HEK293 (cell line): Measurements from ENCODE around the gene IGLL1.
A peak's percentile ranks its signal among the peaks of the same experiment; 100 is the strongest.
"Not testable (repeated sequence)": the region's sequence is repeated elsewhere in the genome, so short reads cannot be mapped to it uniquely, and the experiment has no call there.

ENCODE experiments used
- CTCF ChIA-PET: fragments of 350-600 bp; formaldehyde crosslinking; extraction: SDS; loops from one replicate; lab custom pipeline; 2021; ENCODE audit warnings: antibody characterized with exemption; lab: Yijun Ruan, JAX
- POLR2A ChIA-PET: fragments of 300-600 bp; formaldehyde crosslinking; extraction: SDS; loops from one replicate; lab custom pipeline; 2020; ENCODE audit warnings: antibody characterized with exemption, inconsistent platforms; lab: Yijun Ruan, JAX
- H3K27ac ChIP-seq: fragments of 200-500 bp; sonication (Bioruptor generic); 2 replicates; pipeline ENCODE4 v1.5.1; 2014; ENCODE audit warnings: low read depth, low read length, control low read depth, inconsistent platforms; ENCODE audit errors: extremely low read depth
- H3K36me3 ChIP-seq, 2 experiments: fragments of 200-500 bp in 1 of 2; sonication (Bioruptor generic) in 1 of 2; 1 replicate in 1 of 2; 2 replicates in 1 of 2; pipeline ENCODE4 v1.5.1; 2014 to 2017; ENCODE audit warnings: inconsistent platforms in 2 of 2, low read length in 2 of 2; ENCODE audit not compliant: control insufficient read depth in 2 of 2, insufficient read depth in 1 of 2
- H3K4me1 ChIP-seq: fragments of 200-500 bp; sonication (Bioruptor generic); 2 replicates; pipeline ENCODE4 v1.5.1; 2014; ENCODE audit warnings: mild to moderate bottlenecking, low read length, inconsistent platforms; ENCODE audit not compliant: control insufficient read depth, insufficient read depth
- H3K4me3 ChIP-seq: 2 replicates; pipeline ENCODE4 v1.5.1; 2011; ENCODE audit warnings: low read depth, mild to moderate bottlenecking, control low read depth, low read length, moderate library complexity
- H3K9me3 ChIP-seq: fragments of 200-500 bp; sonication (Bioruptor generic); 2 replicates; pipeline ENCODE4 v1.5.1; 2014; ENCODE audit warnings: low read depth, low read length, inconsistent platforms; ENCODE audit not compliant: control insufficient read depth, insufficient read depth
- CTCF ChIP-seq: fragments of 450-650 bp; formaldehyde crosslinking; IDR thresholded peaks from 2 replicates; pipeline ENCODE4 v1.5.1; 2016; ENCODE audit warnings: missing biosample characterization, missing genetic modification characterization
- EGR2 ChIP-seq: fragments of 450-650 bp; formaldehyde crosslinking; IDR thresholded peaks from 2 replicates; pipeline ENCODE4 v1.5.1; 2016; ENCODE audit warnings: low read depth, missing biosample characterization, missing genetic modification characterization
- GLIS2 ChIP-seq: fragments of 450-650 bp; formaldehyde crosslinking; IDR thresholded peaks from 2 replicates; pipeline ENCODE4 v1.5.1; 2016; ENCODE audit warnings: missing biosample characterization, missing genetic modification characterization
- SCRT1 ChIP-seq: fragments of 450-650 bp; formaldehyde crosslinking; IDR thresholded peaks from 2 replicates; pipeline ENCODE4 v1.5.1; 2016; ENCODE audit warnings: missing biosample characterization, missing genetic modification characterization, borderline replicate concordance
- SCRT2 ChIP-seq: fragments of 450-650 bp; formaldehyde crosslinking; IDR thresholded peaks from 2 replicates; pipeline ENCODE4 v1.5.1; 2016; ENCODE audit warnings: missing biosample characterization, missing genetic modification characterization
- ZNF341 ChIP-seq: fragments of 450-650 bp; formaldehyde crosslinking; IDR thresholded peaks from 2 replicates; pipeline ENCODE4; 2016; ENCODE audit warnings: low read depth, missing biosample characterization, missing genetic modification characterization
- ZNF391 ChIP-seq: fragments of 450-650 bp; formaldehyde crosslinking; IDR thresholded peaks from 2 replicates; pipeline ENCODE4 v1.5.1; 2016; ENCODE audit warnings: low read depth, missing biosample characterization, missing genetic modification characterization, borderline replicate concordance
- ZNF561 ChIP-seq: fragments of 450-650 bp; IDR thresholded peaks from 2 replicates; pipeline ENCODE4 v1.5.1; 2018; ENCODE audit warnings: missing biosample characterization, missing genetic modification characterization, borderline replicate concordance
- ZNF654 ChIP-seq: fragments of 450-650 bp; formaldehyde crosslinking; IDR thresholded peaks from 2 replicates; pipeline ENCODE4 v1.5.1; 2016; ENCODE audit warnings: low read depth, missing biosample characterization, missing genetic modification characterization
- ZNF747 ChIP-seq: fragments of 450-650 bp; formaldehyde crosslinking; IDR thresholded peaks from 2 replicates; pipeline ENCODE4 v1.5.1; 2016; ENCODE audit warnings: missing biosample characterization, missing genetic modification characterization
- TF ChIP-seq, protein P1 (sequence below): fragments of 450-650 bp; formaldehyde crosslinking; IDR thresholded peaks from 2 replicates; pipeline ENCODE4 v1.5.1; 2016; ENCODE audit warnings: missing biosample characterization, missing genetic modification characterization
- TF ChIP-seq, protein P2 (sequence below): fragments of 450-650 bp; formaldehyde crosslinking; IDR thresholded peaks from 2 replicates; pipeline ENCODE4 v1.5.1; 2016; ENCODE audit warnings: missing biosample characterization, missing genetic modification characterization

The IGLL1 gene

DNA sequence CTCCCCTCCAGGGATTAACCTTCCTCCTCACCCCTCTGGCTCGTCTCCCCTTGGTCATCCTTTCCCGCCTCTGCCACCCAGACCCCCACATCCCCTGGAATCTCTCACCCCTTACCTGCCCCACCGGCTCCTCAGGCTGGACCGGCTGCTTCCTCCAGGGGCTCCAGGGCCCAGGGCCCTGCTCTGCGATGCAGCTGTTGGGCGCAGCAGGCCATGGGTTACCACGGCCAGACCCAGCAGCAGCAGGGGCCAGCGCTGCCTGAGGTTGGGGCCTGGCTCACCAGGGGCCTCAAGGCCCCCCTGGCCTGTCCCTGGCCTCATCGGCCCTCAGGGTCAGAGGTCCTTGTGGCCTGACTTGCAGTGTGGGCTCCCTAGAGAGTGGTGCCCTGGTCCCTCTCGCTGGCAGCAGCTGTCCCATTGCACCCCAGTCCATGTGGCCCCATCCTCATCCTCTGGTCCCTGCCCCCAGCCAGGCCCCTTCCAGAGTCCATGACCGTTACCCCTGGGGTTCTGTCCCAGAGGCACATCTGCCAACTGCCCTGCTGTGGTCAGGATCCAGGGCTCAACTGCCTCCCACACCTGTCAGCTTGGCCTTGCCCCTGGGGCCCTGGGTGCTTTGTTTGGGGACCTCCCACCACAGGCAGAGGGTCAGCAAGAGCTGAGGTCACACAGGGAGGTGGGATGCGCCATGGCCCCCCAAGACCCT lies at the start of gene IGLL1:
Gene IGLL1 (minus strand): TSS at position 421 of the 706 bp plus-strand sequence. CDS start 100 bp downstream, at position 321.
- ChIA-PET POLR2A (no interaction called here), CTCF (interaction anchor here (8.3 kb wide), 1 partner anchor 12 kb away, joined by 50 read pairs; no protein-coding TSS in a partner anchor)
- Histone ChIP-seq H3K4me1 (no peaks in the 10 kb centered on the region), H3K9me3 (no peaks in the 10 kb centered on the region), H3K36me3 (no peaks in the 10 kb centered on the region), H3K4me3 (no peak within 1 kb of the TSS), H3K27ac (no peak within 1 kb of the TSS)
- TF ChIP-seq ZNF391 (tag by site-specific recombination) (no peak), GLIS2 (tag by site-specific recombination) (0 out of 2 replicates have a peak, but pooled peaks have one; percentile 27)

DNA sequence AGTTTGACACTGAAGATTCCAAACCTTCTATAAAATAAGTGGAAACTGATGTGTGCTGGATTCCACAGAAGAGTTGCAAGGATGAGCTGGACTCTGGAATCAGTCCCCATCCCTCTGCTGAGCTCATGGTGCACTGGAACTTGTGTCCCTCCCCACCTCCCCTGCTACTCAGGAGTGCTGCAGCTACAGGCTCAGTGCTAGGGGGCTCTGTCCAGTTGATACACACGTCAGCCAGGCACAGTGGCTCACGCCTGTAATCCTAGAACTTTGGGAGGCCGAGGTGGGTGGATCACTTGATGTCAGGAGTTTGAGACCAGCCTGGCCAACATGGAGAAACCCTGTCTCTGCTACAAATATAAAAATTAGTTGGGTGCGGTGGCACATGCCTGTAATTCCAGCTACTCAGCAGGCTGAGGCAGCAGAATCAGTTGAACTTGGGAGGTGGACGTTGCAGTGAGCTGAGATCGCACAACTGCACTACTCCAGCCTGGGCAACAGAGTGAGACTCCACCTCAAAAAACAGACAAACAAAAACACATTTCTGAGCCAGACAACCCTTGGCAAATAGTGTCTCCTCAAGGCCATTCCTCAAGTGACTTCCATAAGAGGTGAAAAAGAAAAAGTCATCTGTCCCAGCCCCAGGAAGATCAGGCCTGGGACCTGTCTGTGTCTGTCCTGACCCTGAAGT lies 48.1 kb upstream of the IGLL1 start:
- H3K9me3 ChIP-seq, H3K27ac ChIP-seq, H3K4me1 ChIP-seq, H3K36me3 ChIP-seq, POLR2A ChIA-PET, H3K4me3 ChIP-seq: not testable (repeated sequence)
- CTCF ChIA-PET: interaction anchor here (0.6 to 1.3 kb wide), 2 partner anchors 28 to 271 kb away, joined by 3 to 4 read pairs; no protein-coding TSS in a partner anchor

- CTCF ChIA-PET: interaction anchor here (0.6 to 1.3 kb wide), 3 partner anchors 27 to 271 kb away, joined by 3 to 4 read pairs (median 3); no protein-coding TSS in a partner anchor
- TF ChIP-seq CTCF (tag by site-specific recombination) (peak; percentile 12; the same call in 1 of the 2 replicates), ZNF654 (tag by site-specific recombination) (peak; percentile 33; the same call in 1 of the 2 replicates), ZNF341 (tag by site-specific recombination) (peak; percentile 77)
- POLR2A ChIA-PET: not testable (repeated sequence)
Measured at GRCh38 chr22:23627401-23628055, 47.4 kb upstream of the IGLL1 start.

DNA sequence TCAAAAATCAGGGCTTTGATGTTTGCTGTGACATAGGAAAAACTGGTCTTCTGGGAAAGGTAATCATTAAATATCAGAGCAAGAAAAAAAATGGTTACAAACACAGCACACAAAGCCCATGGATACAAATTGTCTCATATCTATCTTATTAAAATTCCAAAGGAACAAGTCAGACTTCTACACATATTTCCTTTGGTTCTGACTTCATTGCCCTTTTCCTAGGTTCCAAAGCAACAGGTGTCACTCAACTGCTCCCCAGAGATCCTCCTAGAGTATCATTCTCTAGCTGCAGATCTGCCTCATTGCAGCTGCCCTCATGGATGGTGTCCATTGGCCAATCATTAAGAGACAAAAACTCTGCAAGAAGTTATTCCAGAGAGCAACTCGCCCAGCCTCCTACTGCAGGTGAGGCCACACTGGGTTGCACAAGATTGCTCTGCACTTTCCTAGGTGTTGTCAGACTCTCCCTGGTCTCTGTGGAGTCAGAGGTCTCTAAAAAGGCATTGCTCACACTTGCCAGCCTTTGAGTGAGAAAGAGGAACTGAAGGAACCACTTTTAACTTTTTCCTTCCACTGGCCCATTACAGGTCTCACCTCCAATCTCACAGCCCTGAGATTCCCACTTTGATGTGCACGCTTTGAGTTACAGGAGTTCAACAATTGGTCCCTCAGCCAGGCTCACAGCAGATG lies 46.3 kb upstream of the IGLL1 start:
- peak; percentile 92 for TF ChIP-seq SCRT2
- TF ChIP-seq SCRT1 (tag by site-specific recombination): peak; percentile 51; the same call in 1 of the 2 replicates
- no peak for TF ChIP-seq ZNF747 (tag by site-specific recombination)
- TF ChIP-seq, protein P1, sequence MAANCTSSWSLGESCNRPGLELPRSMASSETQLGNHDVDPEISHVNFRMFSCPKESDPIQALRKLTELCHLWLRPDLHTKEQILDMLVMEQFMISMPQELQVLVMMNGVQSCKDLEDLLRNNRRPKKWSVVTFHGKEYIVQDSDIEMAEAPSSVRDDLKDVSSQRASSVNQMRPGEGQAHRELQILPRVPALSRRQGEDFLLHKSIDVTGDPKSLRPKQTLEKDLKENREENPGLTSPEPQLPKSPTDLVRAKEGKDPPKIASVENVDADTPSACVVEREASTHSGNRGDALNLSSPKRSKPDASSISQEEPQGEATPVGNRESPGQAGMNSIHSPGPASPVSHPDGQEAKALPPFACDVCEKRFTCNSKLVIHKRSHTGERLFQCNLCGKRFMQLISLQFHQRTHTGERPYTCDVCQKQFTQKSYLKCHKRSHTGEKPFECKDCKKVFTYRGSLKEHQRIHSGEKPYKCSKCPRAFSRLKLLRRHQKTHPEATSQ: no peak
- TF ChIP-seq EGR2 (tag by site-specific recombination): no peak
- TF ChIP-seq, protein P2, sequence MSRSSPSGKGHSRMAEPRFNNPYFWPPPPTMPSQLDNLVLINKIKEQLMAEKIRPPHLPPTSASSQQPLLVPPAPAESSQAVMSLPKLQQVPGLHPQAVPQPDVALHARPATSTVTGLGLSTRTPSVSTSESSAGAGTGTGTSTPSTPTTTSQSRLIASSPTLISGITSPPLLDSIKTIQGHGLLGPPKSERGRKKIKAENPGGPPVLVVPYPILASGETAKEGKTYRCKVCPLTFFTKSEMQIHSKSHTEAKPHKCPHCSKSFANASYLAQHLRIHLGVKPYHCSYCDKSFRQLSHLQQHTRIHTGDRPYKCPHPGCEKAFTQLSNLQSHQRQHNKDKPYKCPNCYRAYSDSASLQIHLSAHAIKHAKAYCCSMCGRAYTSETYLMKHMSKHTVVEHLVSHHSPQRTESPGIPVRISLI: no peak
- TF ChIP-seq ZNF561 (tag by site-specific recombination): no peak
- H3K4me1 ChIP-seq: no peaks in the 10 kb centered on the region; the same call in 1 of the 2 replicates
- H3K4me3 ChIP-seq: no peak overlapping the region
- ChIA-PET CTCF (no interaction called here), POLR2A (no interaction called here)
- H3K36me3 ChIP-seq: peaks cover 0 to 6% of the 10 kb centered on the region in 2 experiments; a peak in 1 of 3 replicates
- H3K9me3 ChIP-seq: no peaks in the 10 kb centered on the region
- no peak overlapping the region for H3K27ac ChIP-seq

More at GRCh38 chr22:23627401-23628055, 47.4 kb upstream of the IGLL1 start:
- not testable (repeated sequence) for H3K36me3 ChIP-seq, H3K4me3 ChIP-seq, H3K9me3 ChIP-seq, H3K4me1 ChIP-seq, H3K27ac ChIP-seq
